ENCODE data around the gene HOXD3.

The HOXD3 gene

GRCh38 chr2:176110415-176111308 is 46.4 kb upstream of the HOXD3 start:
- no peak for TF ChIP-seq CTCF (conservative IDR thresholded peaks at IDR 0.05; ENCODE audit: low read depth, low read length)
- H3K27me3 ChIP-seq (ENCODE audit: insufficient read depth, low read depth): no peaks in the 10 kb centered on the region
- no peaks in the 10 kb centered on the region for H3K79me2 ChIP-seq (ENCODE audit: insufficient read depth, low read depth)
- no peak overlapping the region for H3K27ac ChIP-seq
- no peaks in the 10 kb centered on the region for H3K4me1 ChIP-seq (ENCODE audit: low read depth, poor library complexity, severe bottlenecking)
- no peak overlapping the region for H3K4me2 ChIP-seq
- H3K36me3 ChIP-seq (ENCODE audit: insufficient read depth): no peaks in the 10 kb centered on the region
- no peak overlapping the region for H2AFZ ChIP-seq (ENCODE audit: low read depth)
- no peak overlapping the region for H3K9ac ChIP-seq
- no peaks in the 10 kb centered on the region for H4K20me1 ChIP-seq (ENCODE audit: insufficient read depth)
- H3K4me3 ChIP-seq (IDR thresholded peaks at IDR 0.05; ENCODE audit: insufficient read depth, low read depth, low read length): no peak overlapping the region

- H3K4me3 ChIP-seq (IDR thresholded peaks at IDR 0.05; ENCODE audit: insufficient read depth, low read depth, low read length): no peak overlapping the region
- H3K9ac ChIP-seq: no peak overlapping the region
- peak; percentile 68 for TF ChIP-seq CTCF (conservative IDR thresholded peaks at IDR 0.05; ENCODE audit: low read depth, low read length)
- no peak overlapping the region for H3K27ac ChIP-seq
- no peaks in the 10 kb centered on the region for H3K36me3 ChIP-seq (ENCODE audit: insufficient read depth)
- H3K79me2 ChIP-seq (ENCODE audit: insufficient read depth, low read depth): no peaks in the 10 kb centered on the region
- H3K4me2 ChIP-seq: no peak overlapping the region
- no peaks in the 10 kb centered on the region for H3K4me1 ChIP-seq (ENCODE audit: low read depth, poor library complexity, severe bottlenecking)
- H4K20me1 ChIP-seq (ENCODE audit: insufficient read depth): no peaks in the 10 kb centered on the region
- H2AFZ ChIP-seq (ENCODE audit: low read depth): no peak overlapping the region
- H3K27me3 ChIP-seq (ENCODE audit: insufficient read depth, low read depth): no peaks in the 10 kb centered on the region
Measured at GRCh38 chr2:176111309-176111663, 45.8 kb upstream of the HOXD3 start.

GRCh38 chr2:176111846-176112374 is 45.2 kb upstream of the HOXD3 start:
- Histone ChIP-seq H3K27ac (no peak overlapping the region), H4K20me1 (ENCODE audit: insufficient read depth) (no peaks in the 10 kb centered on the region), H3K27me3 (ENCODE audit: insufficient read depth, low read depth) (no peaks in the 10 kb centered on the region), H3K9ac (no peak overlapping the region), H3K36me3 (ENCODE audit: insufficient read depth) (no peaks in the 10 kb centered on the region), H3K4me3 (IDR thresholded peaks at IDR 0.05; ENCODE audit: insufficient read depth, low read depth, low read length) (no peak overlapping the region), H3K4me2 (no peak overlapping the region), H3K79me2 (ENCODE audit: insufficient read depth, low read depth) (no peaks in the 10 kb centered on the region), H2AFZ (ENCODE audit: low read depth) (no peak overlapping the region), H3K4me1 (ENCODE audit: low read depth, poor library complexity, severe bottlenecking) (no peaks in the 10 kb centered on the region)
- no peak for TF ChIP-seq CTCF (conservative IDR thresholded peaks at IDR 0.05; ENCODE audit: low read depth, low read length)

GRCh38 chr2:176112375-176113302 is 44.5 kb upstream of the HOXD3 start:
- Histone ChIP-seq H3K4me1 (ENCODE audit: low read depth, poor library complexity, severe bottlenecking) (no peaks in the 10 kb centered on the region), H3K9ac (no peak overlapping the region), H3K27ac (no peak overlapping the region), H3K79me2 (ENCODE audit: insufficient read depth, low read depth) (no peaks in the 10 kb centered on the region), H4K20me1 (ENCODE audit: insufficient read depth) (no peaks in the 10 kb centered on the region), H2AFZ (ENCODE audit: low read depth) (no peak overlapping the region), H3K4me2 (no peak overlapping the region), H3K36me3 (ENCODE audit: insufficient read depth) (no peaks in the 10 kb centered on the region), H3K27me3 (ENCODE audit: insufficient read depth, low read depth) (no peaks in the 10 kb centered on the region), H3K4me3 (IDR thresholded peaks at IDR 0.05; ENCODE audit: insufficient read depth, low read depth, low read length) (no peak overlapping the region)
- no peak for TF ChIP-seq CTCF (conservative IDR thresholded peaks at IDR 0.05; ENCODE audit: low read depth, low read length)

Measured in KMS-11 (cell line).